Measurements from ENCODE around the gene FAXDC2. TPM values are rescaled to one million over a fixed set of nuclear protein-coding genes. Genes with fewer than 3 reads are reported as not detected.

Gene FAXDC2
- total and polyA plus RNA-seq, 2 of the 13 experiments (the other 11 are each of a cell fraction or from before 2014, with no cell fraction given): 4.7 to 58.8 TPM

- peaks cover 86% of the 10 kb centered on the region for H3K79me2 ChIP-seq (ENCODE audit: insufficient read depth, low read length)
- BruUV-seq (replicated peaks): no TSS peak
- intact Hi-C loops (cut with micrococcal nuclease; ENCODE audit: unreplicated experiment) (no loop called here), in situ Hi-C loops (cut with HindIII; ENCODE audit: extremely low pct_ligation_motif_present, low pct_unique_long_range_greater_than_20kb) (no loop called here)
- WGBS (ENCODE audit: low lambda C conversion rate): 100% methylated on average over 1 of the region's 2 CpGs
- no peaks in the 10 kb centered on the region for H3K27me3 ChIP-seq (ENCODE audit: control insufficient read depth in 1 of 2, insufficient read depth in 2 of 2, low read length in 2 of 2)
- no peak overlapping the region for H3K4me3 ChIP-seq (replicated peaks in 1 of 3; ENCODE audit: insufficient read depth in 1 of 3, low read depth in 2 of 3, low read length in 3 of 3)
- H3K27ac ChIP-seq (ENCODE audit: extremely low read length, insufficient read depth, low read length): no peak overlapping the region
- H3K9ac ChIP-seq (ENCODE audit: insufficient read depth, low read depth, low read length): no peak overlapping the region
- CTCF ChIA-PET (ENCODE audit: low intra/inter-chr PET ratio, low total read pairs): no interaction called here
- H3K4me1 ChIP-seq (ENCODE audit: insufficient read depth, low read length): peaks cover 58% of the 10 kb centered on the region
- H2AFZ ChIP-seq (ENCODE audit: low read length): no peak overlapping the region
- H3K9me3 ChIP-seq (ENCODE audit: low read length): no peaks in the 10 kb centered on the region
- TF ChIP-seq MXI1 (IDR thresholded peaks at IDR 0.05; ENCODE audit: borderline replicate concordance, low read depth, low read length) (no peak), RFX5 (IDR thresholded peaks at IDR 0.05; ENCODE audit: low read depth, low read length) (peak; percentile 64; the same call in 1 of the 2 replicates)
- no peak for FAIRE-seq
- POLR2A ChIA-PET: no interaction called here
- DNase-seq (ENCODE audit: low spot score): no peak
- no peak overlapping the region for H3K4me2 ChIP-seq (ENCODE audit: low read depth, low read length)
- H4K20me1 ChIP-seq (ENCODE audit: insufficient read depth, low read length): peaks cover 65% of the 10 kb centered on the region
- no peak for ATAC-seq
- peaks cover 12 to 20% of the 10 kb centered on the region in 2 experiments for H3K36me3 ChIP-seq (replicated peaks in 1 of 2; ENCODE audit: control insufficient read depth in 1 of 2, insufficient read depth in 2 of 2, low read length in 2 of 2)
These were observed 64.0 kb downstream of the FAXDC2 start for GRCh38 chr5:154786414-154786813.

GRCh38 chr5:154784856-154785255 lies 65.5 kb downstream of the FAXDC2 start:
- in situ Hi-C loops (cut with HindIII; ENCODE audit: extremely low pct_ligation_motif_present, low pct_unique_long_range_greater_than_20kb): no loop called here
- WGBS (ENCODE audit: low lambda C conversion rate): 97% methylated on average over 2 of the region's 2 CpGs
- no peak for ATAC-seq
- Histone ChIP-seq H3K4me2 (ENCODE audit: low read depth, low read length) (no peak overlapping the region), H3K4me1 (ENCODE audit: insufficient read depth, low read length) (peaks cover 73% of the 10 kb centered on the region), H3K36me3 (replicated peaks in 1 of 2; ENCODE audit: control insufficient read depth in 1 of 2, insufficient read depth in 2 of 2, low read length in 2 of 2) (peaks cover 8% of the 10 kb centered on the region in 2 experiments; a peak in 4 of 5 replicates), H3K27ac (ENCODE audit: extremely low read length, insufficient read depth, low read length) (no peak overlapping the region), H3K27me3 (ENCODE audit: control insufficient read depth in 1 of 2, insufficient read depth in 2 of 2, low read length in 2 of 2) (no peaks in the 10 kb centered on the region), H3K4me3 (replicated peaks in 1 of 3; ENCODE audit: insufficient read depth in 1 of 3, low read depth in 2 of 3, low read length in 3 of 3) (no peak overlapping the region), H3K9me3 (ENCODE audit: low read length) (no peaks in the 10 kb centered on the region), H4K20me1 (ENCODE audit: insufficient read depth, low read length) (peaks cover 73% of the 10 kb centered on the region), H2AFZ (ENCODE audit: low read length) (no peak overlapping the region), H3K79me2 (ENCODE audit: insufficient read depth, low read length) (peaks cover 92% of the 10 kb centered on the region), H3K9ac (ENCODE audit: insufficient read depth, low read depth, low read length) (no peak overlapping the region)
- no TSS peak for BruUV-seq (replicated peaks)
- FAIRE-seq: no peak
- no peak for DNase-seq (ENCODE audit: low spot score)
- CTCF ChIA-PET (ENCODE audit: low intra/inter-chr PET ratio, low total read pairs): no interaction called here
- POLR2A ChIA-PET: no interaction called here
- TF ChIP-seq CCDC6 (CRISPR knock-in tag; IDR thresholded peaks at IDR 0.05): no peak
- intact Hi-C loops (cut with micrococcal nuclease; ENCODE audit: unreplicated experiment): no loop called here

All from HepG2 (cell line).